Neural progenitor cell (in vitro differentiated cells): Measurements from ENCODE around the gene DAW1. TPM values are rescaled to one million over a fixed set of nuclear protein-coding genes. Genes with fewer than 3 reads are reported as not detected.

Source experiments
- DNase-seq: peaks from one replicate; pipeline ENCODE4 v3.0.0-alpha.2; 2016; ENCODE audit warnings: low spot score
- H2AFZ ChIP-seq: fragments of 200-600 bp; sonication (generic); replicated peaks from 2 replicates; pipeline ENCODE4 v1.6.1; 2016; ENCODE audit warnings: antibody characterized with exemption
- H3F3A ChIP-seq: fragments of 200-600 bp; sonication (generic); 2 replicates; pipeline ENCODE4 v1.6.1; 2016; ENCODE audit warnings: antibody characterized with exemption, low read depth
- H3K27ac ChIP-seq: fragments of 200-600 bp; sonication (generic); 2 replicates; pipeline ENCODE4 v1.5.1; 2016; ENCODE audit warnings: mild to moderate bottlenecking
- H3K27me3 ChIP-seq: fragments of 200-600 bp; sonication (generic); 2 replicates; pipeline ENCODE4 v1.6.1; 2016; ENCODE audit warnings: mild to moderate bottlenecking, moderate library complexity
- H3K36me3 ChIP-seq: fragments of 200-600 bp; sonication (generic); 2 replicates; pipeline ENCODE4 v1.5.1; 2016
- H3K4me1 ChIP-seq: fragments of 200-600 bp; sonication (generic); 2 replicates; pipeline ENCODE4 v1.6.1; 2016; ENCODE audit warnings: mixed run types
- H3K4me2 ChIP-seq: fragments of 200-600 bp; sonication (generic); 2 replicates; pipeline ENCODE4 v1.6.1; 2016
- H3K4me3 ChIP-seq: fragments of 200-600 bp; sonication (generic); 2 replicates; pipeline ENCODE4 v1.5.1; 2016
- H3K79me2 ChIP-seq: fragments of 200-600 bp; sonication (generic); 2 replicates; pipeline ENCODE4 v1.6.1; 2016; ENCODE audit warnings: low read depth
- H3K9ac ChIP-seq: fragments of 200-600 bp; sonication (generic); 2 replicates; pipeline ENCODE4 v1.6.1; 2016
- H3K9me3 ChIP-seq: fragments of 200-600 bp; sonication (generic); 2 replicates; pipeline ENCODE4 v1.5.1; 2016; ENCODE audit warnings: low read depth
- H4K20me1 ChIP-seq: fragments of 200-600 bp; sonication (generic); 2 replicates; pipeline ENCODE4 v1.6.1; 2016; ENCODE audit warnings: low read depth
- H3K27ac Mint-ChIP-seq: 3 replicates; pipeline ENCODE4 v1.8.0; 2021; ENCODE audit warnings: mixed read lengths
- H3K27me3 Mint-ChIP-seq: 2 replicates; pipeline ENCODE4 v1.8.0; 2022; ENCODE audit warnings: low read depth, mild to moderate bottlenecking, inconsistent platforms, moderate library complexity, mixed read lengths; ENCODE audit not compliant: insufficient read depth
- H3K36me3 Mint-ChIP-seq: 3 replicates; pipeline ENCODE4 v1.8.0; 2021; ENCODE audit warnings: mixed read lengths
- H3K4me1 Mint-ChIP-seq: 3 replicates; pipeline ENCODE4 v1.8.0; 2021; ENCODE audit warnings: mixed read lengths
- H3K4me3 Mint-ChIP-seq: 3 replicates; pipeline ENCODE4 v1.8.0; 2021; ENCODE audit warnings: mild to moderate bottlenecking, moderate library complexity, mixed read lengths
- H3K9me3 Mint-ChIP-seq: 3 replicates; pipeline ENCODE4 v1.8.0; 2020; ENCODE audit warnings: mixed read lengths
- EZH2 ChIP-seq: fragments of 200-600 bp; sonication (generic); IDR thresholded peaks from 2 replicates; pipeline ENCODE4 v1.6.1; 2017; ENCODE audit warnings: antibody characterized with exemption, mild to moderate bottlenecking, moderate library complexity
- EZH2phosphoT487 ChIP-seq: fragments of 200-600 bp; sonication (generic); IDR thresholded peaks from 2 replicates; pipeline ENCODE4 v1.6.1; 2017; ENCODE audit warnings: antibody characterized with exemption
- total RNA-seq: library from RNA; depleted of rRNA; stranded (reverse); fragments of >200 nt; gene quantifications from 2 replicates; pipeline ENCODE4 v1.2.3, GENCODE V29; 2015; ENCODE audit warnings: low replicate concordance
- TF ChIP-seq, protein P1 (sequence below): fragments of 200-600 bp; sonication (generic); IDR thresholded peaks from 2 replicates; pipeline ENCODE4 v1.5.1; 2017; ENCODE audit warnings: antibody characterized with exemption, mild to moderate bottlenecking

Gene DAW1
- total RNA-seq, 1 donor from 2014 or later = not detected

DNA sequence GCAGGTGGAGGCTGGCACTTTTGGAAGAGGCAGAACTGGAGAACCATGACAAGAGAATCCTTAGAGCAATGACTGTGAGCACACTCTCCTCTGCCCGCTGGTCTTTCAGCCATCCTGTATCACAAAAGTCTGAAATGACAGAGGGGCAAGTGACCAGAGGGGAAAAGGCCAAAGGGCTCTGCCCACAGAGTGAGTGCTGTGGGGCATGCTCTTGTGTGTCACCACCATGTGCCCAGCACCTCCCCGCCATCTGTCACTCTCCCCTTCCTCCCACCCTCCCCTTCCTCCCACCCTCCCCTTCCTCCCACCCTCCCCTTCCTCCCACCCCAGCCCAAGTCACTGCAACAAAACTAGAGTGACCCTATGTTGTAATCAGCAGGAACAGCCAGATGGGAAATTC is 31.9 kb downstream of the DAW1 start:
- Histone ChIP-seq H3K9ac (no peak overlapping the region), H3K79me2 (no peaks in the 10 kb centered on the region), H3F3A (no peaks in the 10 kb centered on the region), H2AFZ (no peak overlapping the region), H3K27me3 (no peaks in the 10 kb centered on the region), H3K4me3 (no peak overlapping the region), H3K36me3 (no peaks in the 10 kb centered on the region), H3K9me3 (no peaks in the 10 kb centered on the region), H3K4me2 (no peak overlapping the region), H3K4me1 (no peaks in the 10 kb centered on the region), H3K27ac (no peak overlapping the region), H4K20me1 (no peaks in the 10 kb centered on the region)
- no peak for DNase-seq
- Mint-ChIP-seq H3K4me1 (peaks cover 5% of the 10 kb centered on the region), H3K27ac (no peak overlapping the region), H3K9me3 (no peaks in the 10 kb centered on the region), H3K36me3 (no peaks in the 10 kb centered on the region), H3K27me3 (peaks cover 2% of the 10 kb centered on the region), H3K4me3 (no peak overlapping the region)
- TF ChIP-seq EZH2 (no peak), EZH2phosphoT487 (no peak)
- TF ChIP-seq, protein P1, sequence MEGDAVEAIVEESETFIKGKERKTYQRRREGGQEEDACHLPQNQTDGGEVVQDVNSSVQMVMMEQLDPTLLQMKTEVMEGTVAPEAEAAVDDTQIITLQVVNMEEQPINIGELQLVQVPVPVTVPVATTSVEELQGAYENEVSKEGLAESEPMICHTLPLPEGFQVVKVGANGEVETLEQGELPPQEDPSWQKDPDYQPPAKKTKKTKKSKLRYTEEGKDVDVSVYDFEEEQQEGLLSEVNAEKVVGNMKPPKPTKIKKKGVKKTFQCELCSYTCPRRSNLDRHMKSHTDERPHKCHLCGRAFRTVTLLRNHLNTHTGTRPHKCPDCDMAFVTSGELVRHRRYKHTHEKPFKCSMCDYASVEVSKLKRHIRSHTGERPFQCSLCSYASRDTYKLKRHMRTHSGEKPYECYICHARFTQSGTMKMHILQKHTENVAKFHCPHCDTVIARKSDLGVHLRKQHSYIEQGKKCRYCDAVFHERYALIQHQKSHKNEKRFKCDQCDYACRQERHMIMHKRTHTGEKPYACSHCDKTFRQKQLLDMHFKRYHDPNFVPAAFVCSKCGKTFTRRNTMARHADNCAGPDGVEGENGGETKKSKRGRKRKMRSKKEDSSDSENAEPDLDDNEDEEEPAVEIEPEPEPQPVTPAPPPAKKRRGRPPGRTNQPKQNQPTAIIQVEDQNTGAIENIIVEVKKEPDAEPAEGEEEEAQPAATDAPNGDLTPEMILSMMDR = no peak

DNA sequence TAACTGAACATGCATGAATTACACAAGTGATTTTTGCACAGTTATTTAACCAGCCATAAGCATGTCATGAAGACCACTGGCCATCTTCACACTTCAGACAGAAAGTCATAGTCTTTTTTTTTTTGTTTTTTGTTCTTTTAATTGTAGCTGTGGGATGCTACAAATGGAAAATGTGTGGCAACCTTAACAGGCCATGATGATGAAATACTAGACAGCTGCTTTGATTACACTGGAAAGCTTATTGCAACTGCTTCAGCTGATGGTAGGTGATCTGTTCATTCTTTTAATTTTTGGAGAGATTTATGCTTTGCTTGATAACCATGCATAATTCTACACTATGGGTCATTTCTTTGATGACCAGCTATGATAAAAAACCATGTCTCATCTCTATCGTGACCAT is 35.6 kb downstream of the DAW1 start:
- Histone ChIP-seq H3K36me3 (no peaks in the 10 kb centered on the region), H4K20me1 (no peaks in the 10 kb centered on the region), H3K4me3 (no peak overlapping the region), H3K27me3 (no peaks in the 10 kb centered on the region), H3K9me3 (no peaks in the 10 kb centered on the region), H3K4me2 (no peak overlapping the region), H3K79me2 (no peaks in the 10 kb centered on the region), H3F3A (no peaks in the 10 kb centered on the region), H3K9ac (no peak overlapping the region), H2AFZ (no peak overlapping the region), H3K4me1 (no peaks in the 10 kb centered on the region), H3K27ac (no peak overlapping the region)
- Mint-ChIP-seq H3K4me1 (no peaks in the 10 kb centered on the region), H3K4me3 (no peak overlapping the region), H3K27ac (no peak overlapping the region), H3K9me3 (no peaks in the 10 kb centered on the region), H3K36me3 (no peaks in the 10 kb centered on the region), H3K27me3 (peaks cover 4% of the 10 kb centered on the region)
- DNase-seq = no peak
- TF ChIP-seq EZH2 (no peak), EZH2phosphoT487 (no peak)
- TF ChIP-seq, protein P1 = no peak

DNA sequence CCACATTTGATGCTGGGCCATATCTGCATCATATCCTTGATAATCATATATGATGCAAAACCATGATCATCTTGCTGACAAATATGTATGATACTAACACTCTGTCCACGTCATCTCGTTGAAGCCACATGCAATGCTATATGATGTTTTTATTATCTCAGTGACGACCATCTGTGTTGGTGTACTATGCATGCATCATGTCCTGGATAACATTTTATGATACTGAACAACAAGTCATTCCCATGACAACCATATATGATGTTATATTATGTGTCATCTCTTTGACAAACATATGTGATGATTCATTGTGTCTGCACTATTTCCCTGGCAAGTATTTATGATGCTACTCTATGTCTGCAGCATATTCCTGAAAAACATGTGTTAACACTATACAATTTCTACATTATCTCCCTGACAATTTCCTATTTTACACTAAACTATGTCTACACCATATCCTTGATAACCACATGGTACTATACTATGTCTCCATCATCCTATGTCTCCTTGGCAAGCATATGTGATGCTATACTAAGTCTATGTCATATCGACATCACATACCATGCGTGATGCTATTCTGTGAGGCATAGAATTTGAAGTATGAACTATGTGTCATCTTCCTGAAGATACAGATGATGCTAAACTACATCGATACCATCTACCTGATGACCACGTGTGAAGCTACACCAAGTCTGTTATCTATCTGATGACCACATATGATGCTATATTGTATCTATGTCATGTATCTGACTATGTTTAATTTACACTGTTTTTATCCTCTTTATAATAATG is 37.0 kb downstream of the DAW1 start:
- H3F3A ChIP-seq = no peaks in the 10 kb centered on the region
- no peaks in the 10 kb centered on the region for H3K36me3 ChIP-seq
- Mint-ChIP-seq H3K9me3 (no peaks in the 10 kb centered on the region), H3K4me1 (no peaks in the 10 kb centered on the region), H3K4me3 (no peak overlapping the region), H3K27me3 (peaks cover 4% of the 10 kb centered on the region), H3K27ac (no peak overlapping the region), H3K36me3 (no peaks in the 10 kb centered on the region)
- H2AFZ ChIP-seq = no peak overlapping the region
- H3K9me3 ChIP-seq = no peaks in the 10 kb centered on the region
- no peak overlapping the region for H3K27ac ChIP-seq
- no peak overlapping the region for H3K4me3 ChIP-seq
- no peaks in the 10 kb centered on the region for H3K79me2 ChIP-seq
- H3K27me3 ChIP-seq = no peaks in the 10 kb centered on the region
- H3K4me2 ChIP-seq = no peak overlapping the region
- H4K20me1 ChIP-seq = no peaks in the 10 kb centered on the region
- DNase-seq = no peak
- no peaks in the 10 kb centered on the region for H3K4me1 ChIP-seq
- TF ChIP-seq, protein P1 = no peak
- no peak overlapping the region for H3K9ac ChIP-seq
